Spleen (tissue), 11 donors: ENCODE measurements around the gene AMOTL1. TPM values are rescaled to one million over a fixed set of nuclear protein-coding genes. Genes with fewer than 3 reads are reported as not detected.

ENCODE experiments used
- DNase-seq: peaks from one replicate; pipeline ENCODE4 v3.0.0-alpha.2; 2020
- H3K27ac ChIP-seq, 8 donors: fragments of 200-600 bp; sonication (generic) in 7 of 8; 1 replicate in 4 of 8; 2 replicates in 4 of 8; pipeline versions ENCODE4 v1.5.0 to v1.8.0; 2016 to 2021; ENCODE audit warnings: inconsistent platforms in 4 of 8, mild to moderate bottlenecking in 4 of 8, moderate library complexity in 1 of 8
- H3K27me3 ChIP-seq, 7 donors: fragments of 200-600 bp; sonication (generic) in 6 of 7; replicated peaks in 1 of 7; 1 replicate in 4 of 7; 2 replicates in 3 of 7; pipeline versions ENCODE4 v1.5.0 to v1.8.0; 2016 to 2021; ENCODE audit warnings: inconsistent platforms in 3 of 7, mild to moderate bottlenecking in 1 of 7
- H3K36me3 ChIP-seq, 6 donors: fragments of 200-600 bp; sonication (generic) in 5 of 6; 1 replicate in 4 of 6; 2 replicates in 2 of 6; pipeline versions ENCODE4 v1.5.0 to v1.8.0; 2016 to 2021; ENCODE audit warnings: inconsistent platforms in 2 of 6
- H3K4me1 ChIP-seq, 6 donors: fragments of 200-600 bp; sonication (generic) in 5 of 6; 1 replicate in 3 of 6; 2 replicates in 3 of 6; pipeline versions ENCODE4 v1.5.0 to v1.8.0; 2016 to 2021; ENCODE audit warnings: inconsistent platforms in 3 of 6
- H3K4me3 ChIP-seq, 8 donors: fragments of 200-600 bp; sonication (generic) in 7 of 8; 1 replicate in 4 of 8; 2 replicates in 4 of 8; pipeline versions ENCODE4 v1.5.0 to v1.8.0; 2016 to 2021; ENCODE audit warnings: inconsistent platforms in 4 of 8, mild to moderate bottlenecking in 4 of 8, moderate library complexity in 2 of 8
- H3K9me3 ChIP-seq, 8 donors: fragments of 200-600 bp; sonication (generic) in 7 of 8; 1 replicate in 4 of 8; 2 replicates in 4 of 8; pipeline versions ENCODE4 v1.5.0 to v1.8.0; 2016 to 2021; ENCODE audit warnings: inconsistent platforms in 4 of 8
- CTCF ChIP-seq, 11 experiments: fragments of 200-600 bp in 7 of 11; fragments of 450-650 bp in 4 of 11; sonication (generic) in 4 of 11; IDR thresholded peaks in 8 of 11; conservative IDR thresholded peaks in 3 of 11; 1 replicate in 7 of 11; 2 replicates in 4 of 11; pipeline versions ENCODE4 v1.4.0 to v1.8.0; 2016 to 2021; ENCODE audit warnings: antibody characterized with exemption in 11 of 11, inconsistent platforms in 4 of 11, mild to moderate bottlenecking in 1 of 11
- POLR2A ChIP-seq, 3 donors: fragments of 450-650 bp; IDR thresholded peaks; one replicate each; pipeline ENCODE4 v1.5.1; 2017; ENCODE audit warnings: antibody characterized with exemption in 3 of 3, mild to moderate bottlenecking in 1 of 3
- POLR2AphosphoS5 ChIP-seq, 3 donors: sonication (generic); formaldehyde crosslinking; IDR thresholded peaks; one replicate each; pipeline ENCODE4 v1.5.1; 2017; ENCODE audit warnings: antibody characterized with exemption in 3 of 3
- WGBS, 5 donors: extraction: QIAGEN DNeasy Blood & Tissue Kit in 3 of 5; methylation state at CpG; one replicate each; pipeline versions ENCODE4 v1.1.5 to v1.1.7; 2013 to 2018; 5-methylcytosine and 5-hydroxymethylcytosine counted together
- intact Hi-C: fragments of 100-400 bp; cut with DNase I; formaldehyde crosslinking; loops from one replicate; pipeline ENCODE4 v1.15.0; 2023; ENCODE audit warnings: low total_unique reads
- polyA plus RNA-seq, 3 donors: library from polyadenylated mRNA; stranded (reverse); fragments of 200-250 nt; gene quantifications; one replicate each; pipeline ENCODE4 v1.2.1, GENCODE V29; 2013
- total RNA-seq, 7 donors: library from RNA; depleted of rRNA in 3 of 7; stranded (reverse); fragments of >200 nt in 3 of 7; fragmentation: NEBNext Ultra II Directional in 4 of 7; extraction: Animal tissue kit (Norgen Biotek cat#: 25700) in 4 of 7; gene quantifications; one replicate each; pipeline versions ENCODE4 v1.1.0 to v1.2.1, GENCODE V29; 2016 to 2021
- donor health status: healthy with polysubstance abuse.
- donor health status: DM: no; HTN: no; CAD: no; lungs with moderate emphysema.
- donor health status: DM: no; HTN: no; CAD: no.
- donor health status: Bipolar disorder and iron deficiency.
- donor health status: healthy.
- donor health status: DM: no; HTN: no; CAD: no.
- donor health status: DM: yes; HTN: yes; CAD: no.

Gene AMOTL1
- total and polyA plus RNA-seq, 10 donors: 1.4 to 43.9 (median 29.7) TPM

GRCh38 chr11:94768602-94769541 is 716 bp downstream of the AMOTL1 start:
- no peaks in the 10 kb centered on the region for H3K36me3 ChIP-seq
- H3K27ac ChIP-seq: peak overlapping the region; percentile 83 to 96 (median 92)
- TF ChIP-seq POLR2A (IDR thresholded peaks at IDR 0.05) (no peak), CTCF (IDR thresholded peaks at IDR 0.05 in 8 of 11, conservative IDR thresholded peaks at IDR 0.05 in 3 of 11) (no peak), POLR2AphosphoS5 (IDR thresholded peaks at IDR 0.05) (peak; percentile 12 to 37 (median 26))
- peak; percentile 84 for DNase-seq
- H3K9me3 ChIP-seq: no peaks in the 10 kb centered on the region
- WGBS, 5 donors: 1 to 4% (median 2%) methylated on average over 41 to 91 of the region's 91 CpGs
- peaks cover 0 to 35% (median 15%) of the 10 kb centered on the region in 7 donors for H3K27me3 ChIP-seq
- intact Hi-C loops: loop anchor here (10.0 kb wide), 1 partner anchor 126 kb away; no protein-coding TSS in a partner anchor
- peaks cover 3 to 44% (median 27%) of the 10 kb centered on the region in 6 donors for H3K4me1 ChIP-seq
- H3K4me3 ChIP-seq: peak overlapping the region; percentile 38 to 81 (median 62)

DNA sequence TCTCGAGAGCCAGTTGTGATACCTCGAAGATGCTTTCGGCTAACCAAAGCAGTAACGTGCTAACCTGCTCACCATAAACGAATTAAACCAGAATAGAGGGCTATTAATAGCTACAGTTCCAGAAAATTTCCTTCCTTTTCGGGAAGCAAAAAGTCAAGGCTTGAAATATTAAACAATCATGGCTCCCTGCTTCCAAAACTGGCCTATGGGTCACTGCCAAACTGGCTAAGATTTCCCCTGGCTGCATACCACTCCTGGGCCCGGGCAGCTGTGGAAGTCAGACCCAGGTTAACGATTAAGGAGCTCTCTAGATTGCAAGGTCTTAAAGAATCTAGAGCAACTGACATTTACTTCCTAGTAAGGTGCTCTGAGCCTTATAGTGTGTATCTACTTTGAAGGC is 1.7 kb downstream of the AMOTL1 start:
- TF ChIP-seq POLR2AphosphoS5 (IDR thresholded peaks at IDR 0.05) (no peak), POLR2A (IDR thresholded peaks at IDR 0.05) (no peak), CTCF (IDR thresholded peaks at IDR 0.05 in 8 of 11, conservative IDR thresholded peaks at IDR 0.05 in 3 of 11) (no peak)
- H3K4me3 ChIP-seq: peak overlapping the region in 7 of 8 donors; percentile 50 to 81 (median 64)
- peak overlapping the region in 7 of 8 donors; percentile 89 to 96 (median 93) for H3K27ac ChIP-seq
- peaks cover 4 to 47% (median 34%) of the 10 kb centered on the region in 6 donors for H3K4me1 ChIP-seq
- intact Hi-C loops: loop anchor here (10.0 kb wide), 1 partner anchor 125 kb away; no protein-coding TSS in a partner anchor
- no peaks in the 10 kb centered on the region for H3K9me3 ChIP-seq
- H3K27me3 ChIP-seq: peaks cover 0 to 35% (median 15%) of the 10 kb centered on the region in 7 donors
- WGBS, 5 donors: 55 to 67% (median 61%) methylated on average over 8 of the region's 8 CpGs
- no peaks in the 10 kb centered on the region for H3K36me3 ChIP-seq
- no peak for DNase-seq

GRCh38 chr11:94770563-94771120 is 2.5 kb downstream of the AMOTL1 start:
- no peaks in the 10 kb centered on the region for H3K36me3 ChIP-seq
- H3K4me1 ChIP-seq: peaks cover 4 to 48% (median 34%) of the 10 kb centered on the region in 6 donors
- intact Hi-C loops: no loop called here
- H3K9me3 ChIP-seq: no peaks in the 10 kb centered on the region
- peaks cover 0 to 35% (median 15%) of the 10 kb centered on the region in 7 donors for H3K27me3 ChIP-seq
- peak overlapping the region in 1 of 8 donors; percentile 92 for H3K27ac ChIP-seq
- H3K4me3 ChIP-seq: peak overlapping the region in 3 of 8 donors; percentile 61 to 81 (median 73)
- no peak for DNase-seq
- 74 to 86% (median 84%) methylated on average over 4 of the region's 4 CpGs for WGBS, 5 donors
- no peak for TF ChIP-seq POLR2A (IDR thresholded peaks at IDR 0.05)
- no peak for TF ChIP-seq CTCF (IDR thresholded peaks at IDR 0.05 in 8 of 11, conservative IDR thresholded peaks at IDR 0.05 in 3 of 11)
- TF ChIP-seq POLR2AphosphoS5 (IDR thresholded peaks at IDR 0.05): no peak
